IPS-15b (cell line): ENCODE measurements around the gene SELENOM.
A peak's percentile ranks its signal among the peaks of the same experiment; 100 is the strongest.
"Not testable (repeated sequence)": the region's sequence is repeated elsewhere in the genome, so short reads cannot be mapped to it uniquely, and the experiment has no call there.

Experiments used
- H3K27me3 ChIP-seq: one replicate; pipeline ENCODE4 v1.6.1; 2013; ENCODE audit warnings: low read length; ENCODE audit not compliant: control insufficient read depth, insufficient read depth
- H3K36me3 ChIP-seq: one replicate; pipeline ENCODE4 v1.6.1; 2013; ENCODE audit warnings: low read length; ENCODE audit not compliant: control insufficient read depth, insufficient read depth
- H3K4me1 ChIP-seq: one replicate; pipeline ENCODE4 v1.6.1; 2013; ENCODE audit warnings: mild to moderate bottlenecking, low read length; ENCODE audit not compliant: control insufficient read depth, insufficient read depth
- H3K4me3 ChIP-seq: one replicate; pipeline ENCODE4 v1.5.1; 2013; ENCODE audit warnings: low read depth, low read length
- H3K9ac ChIP-seq: one replicate; pipeline ENCODE4 v1.6.1; 2013; ENCODE audit warnings: low read depth, mild to moderate bottlenecking, low read length
- H3K9me3 ChIP-seq: one replicate; pipeline ENCODE4 v1.6.1; 2013; ENCODE audit warnings: mild to moderate bottlenecking, low read length; ENCODE audit not compliant: control insufficient read depth, insufficient read depth

Gene SELENOM

GRCh38 chr22:31103111-31103510 lies 4.3 kb downstream of the SELENOM start:
- Histone ChIP-seq H3K4me1 (peaks cover 13% of the 10 kb centered on the region), H3K36me3 (peaks cover 3% of the 10 kb centered on the region), H3K27me3 (peaks cover 23% of the 10 kb centered on the region), H3K9me3 (no peaks in the 10 kb centered on the region), H3K9ac (no peak overlapping the region), H3K4me3 (no peak overlapping the region)

- no peaks in the 10 kb centered on the region for H3K9me3 ChIP-seq
- peaks cover 23% of the 10 kb centered on the region for H3K27me3 ChIP-seq
- peaks cover 3% of the 10 kb centered on the region for H3K36me3 ChIP-seq
- H3K4me1 ChIP-seq: peaks cover 15% of the 10 kb centered on the region
- H3K9ac ChIP-seq: no peak overlapping the region
- H3K4me3 ChIP-seq: no peak overlapping the region
Observed at GRCh38 chr22:31102441-31103081, 4.8 kb downstream of the SELENOM start.

GRCh38 chr22:31100762-31101525 lies 6.4 kb downstream of the SELENOM start:
- no peak overlapping the region for H3K4me3 ChIP-seq
- H3K27me3 ChIP-seq: peaks cover 11% of the 10 kb centered on the region
- peaks cover 15% of the 10 kb centered on the region for H3K4me1 ChIP-seq
- no peak overlapping the region for H3K9ac ChIP-seq
- no peaks in the 10 kb centered on the region for H3K9me3 ChIP-seq
- H3K36me3 ChIP-seq: peaks cover 3% of the 10 kb centered on the region

GRCh38 chr22:31099841-31100761 lies 7.3 kb downstream of the SELENOM start:
- H3K36me3 ChIP-seq: peaks cover 3% of the 10 kb centered on the region
- peaks cover 3% of the 10 kb centered on the region for H3K27me3 ChIP-seq
- H3K9ac ChIP-seq: no peak overlapping the region
- H3K4me1 ChIP-seq: peaks cover 8% of the 10 kb centered on the region
- no peak overlapping the region for H3K4me3 ChIP-seq
- H3K9me3 ChIP-seq: no peaks in the 10 kb centered on the region

GRCh38 chr22:31099386-31099785 lies 8.0 kb downstream of the SELENOM start:
- Histone ChIP-seq H3K4me3 (peak overlapping the region; percentile 37), H3K36me3 (peaks cover 3% of the 10 kb centered on the region), H3K9ac (no peak overlapping the region)

GRCh38 chr22:31098632-31099110 lies 8.7 kb downstream of the SELENOM start:
- Histone ChIP-seq H3K4me3 (peak overlapping the region; percentile 52), H3K36me3 (peaks cover 3% of the 10 kb centered on the region), H3K9ac (no peak overlapping the region), H3K9me3 (no peaks in the 10 kb centered on the region), H3K27me3 (peaks cover 3% of the 10 kb centered on the region), H3K4me1 (peaks cover 8% of the 10 kb centered on the region)

More at GRCh38 chr22:31099386-31099785, 8.0 kb downstream of the SELENOM start:
- Histone ChIP-seq H3K9me3 (no peaks in the 10 kb centered on the region), H3K27me3 (peaks cover 3% of the 10 kb centered on the region), H3K4me1 (peaks cover 8% of the 10 kb centered on the region)

GRCh38 chr22:31097941-31098631 lies 9.3 kb downstream of the SELENOM start:
- Histone ChIP-seq H3K9me3 (no peaks in the 10 kb centered on the region), H3K4me3 (peak overlapping the region; percentile 52), H3K27me3 (peaks cover 3% of the 10 kb centered on the region), H3K9ac (no peak overlapping the region), H3K4me1 (peaks cover 8% of the 10 kb centered on the region), H3K36me3 (peaks cover 3% of the 10 kb centered on the region)

GRCh38 chr22:31097539-31097938 lies 9.8 kb downstream of the SELENOM start:
- H3K27me3 ChIP-seq, H3K36me3 ChIP-seq, H3K9ac ChIP-seq, H3K9me3 ChIP-seq, H3K4me1 ChIP-seq, H3K4me3 ChIP-seq: not testable (repeated sequence)

- Histone ChIP-seq H3K27me3 (peaks cover 3% of the 10 kb centered on the region), H3K9me3 (no peaks in the 10 kb centered on the region), H3K4me3 (no peak overlapping the region), H3K4me1 (peaks cover 8% of the 10 kb centered on the region), H3K9ac (no peak overlapping the region), H3K36me3 (peaks cover 3% of the 10 kb centered on the region)
Observed at GRCh38 chr22:31096657-31097279, 10.6 kb downstream of the SELENOM start.

GRCh38 chr22:31095637-31096249 lies 11.6 kb downstream of the SELENOM start:
- H3K4me1 ChIP-seq: peaks cover 8% of the 10 kb centered on the region
- H3K36me3 ChIP-seq: peaks cover 8% of the 10 kb centered on the region
- peaks cover 3% of the 10 kb centered on the region for H3K27me3 ChIP-seq
- no peak overlapping the region for H3K4me3 ChIP-seq
- no peak overlapping the region for H3K9ac ChIP-seq
- H3K9me3 ChIP-seq: no peaks in the 10 kb centered on the region
